ENCODE measurements around the gene ST3GAL4.
"Not testable (repeated sequence)": the region's sequence is repeated elsewhere in the genome, so short reads cannot be mapped to it uniquely, and the experiment has no call there.

ST3GAL4 gene

GRCh38 chr11:126365508-126365907 lies 10.0 kb downstream of the ST3GAL4 start:
- H3K4me1 ChIP-seq (ENCODE audit: control insufficient read depth, insufficient read depth, low read length): peaks cover 10% of the 10 kb centered on the region
- not testable (repeated sequence) for H3K9me3 ChIP-seq (ENCODE audit: control insufficient read depth, insufficient read depth, low read length); H3K27ac ChIP-seq (ENCODE audit: low read length); H3K36me3 ChIP-seq (ENCODE audit: control insufficient read depth, insufficient read depth, low read length); DNase-seq (ENCODE audit: low read depth, low spot score); H3K4me3 ChIP-seq (ENCODE audit: low read length); H3K27me3 ChIP-seq (ENCODE audit: control insufficient read depth, insufficient read depth, low read length)
- no CpG with 5 or more reads among the region's 5 CpGs for WGBS (ENCODE audit: insufficient coverage, insufficient read length)

DNA sequence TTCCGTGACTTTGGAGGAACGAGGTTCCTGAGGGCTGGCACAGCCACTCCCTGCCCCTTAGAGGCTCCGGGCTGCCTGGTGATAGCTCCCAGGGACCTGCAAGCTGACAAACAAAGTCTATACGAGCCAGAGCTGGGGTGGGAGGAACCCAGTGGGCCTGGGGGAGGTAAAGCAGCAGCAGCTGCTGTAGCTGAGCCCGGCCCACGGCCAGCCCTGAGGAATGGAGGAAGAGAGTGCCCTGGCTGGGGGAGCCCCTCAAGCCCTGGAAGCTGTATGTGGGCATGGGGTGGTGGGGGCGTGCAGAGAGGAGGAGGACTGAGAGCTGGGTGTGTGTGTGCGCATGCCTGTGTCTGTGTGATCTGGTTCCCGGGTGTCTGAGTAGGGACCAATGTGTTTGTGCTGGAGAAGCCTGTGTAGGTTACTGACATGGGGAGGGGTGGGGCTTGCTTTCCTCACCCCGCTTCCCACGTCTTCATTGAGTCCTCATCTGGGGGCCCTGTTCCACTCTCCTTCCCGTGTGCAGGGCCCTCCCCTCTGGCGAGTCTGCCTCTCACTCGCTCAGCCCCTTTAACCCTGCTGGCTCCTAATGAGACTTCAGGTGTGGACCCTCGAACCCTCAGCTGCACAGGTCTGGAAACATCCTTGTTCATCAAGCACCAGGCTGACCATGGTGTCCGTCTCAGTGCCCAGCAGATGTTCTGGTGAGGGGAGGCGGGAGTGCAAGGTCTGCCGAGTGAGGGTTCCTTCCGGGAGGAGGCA lies 10.8 kb downstream of the ST3GAL4 start:
- no peak overlapping the region for H3K27ac ChIP-seq (ENCODE audit: low read length)
- no peak for DNase-seq (ENCODE audit: low read depth, low spot score)
- H3K4me1 ChIP-seq (ENCODE audit: control insufficient read depth, insufficient read depth, low read length): peaks cover 10% of the 10 kb centered on the region
- H3K4me3 ChIP-seq (ENCODE audit: low read length): no peak overlapping the region
- WGBS (ENCODE audit: insufficient coverage, insufficient read length): no CpG with 5 or more reads among the region's 19 CpGs
- H3K9me3 ChIP-seq (ENCODE audit: control insufficient read depth, insufficient read depth, low read length): no peaks in the 10 kb centered on the region
- no peaks in the 10 kb centered on the region for H3K27me3 ChIP-seq (ENCODE audit: control insufficient read depth, insufficient read depth, low read length)
- no peaks in the 10 kb centered on the region for H3K36me3 ChIP-seq (ENCODE audit: control insufficient read depth, insufficient read depth, low read length)

- WGBS (ENCODE audit: insufficient coverage, insufficient read length): no CpG with 5 or more reads among the region's 14 CpGs
- H3K27ac ChIP-seq (ENCODE audit: low read length); H3K36me3 ChIP-seq (ENCODE audit: control insufficient read depth, insufficient read depth, low read length); H3K27me3 ChIP-seq (ENCODE audit: control insufficient read depth, insufficient read depth, low read length); DNase-seq (ENCODE audit: low read depth, low spot score); H3K9me3 ChIP-seq (ENCODE audit: control insufficient read depth, insufficient read depth, low read length); H3K4me3 ChIP-seq (ENCODE audit: low read length): not testable (repeated sequence)
- peaks cover 10% of the 10 kb centered on the region for H3K4me1 ChIP-seq (ENCODE audit: control insufficient read depth, insufficient read depth, low read length)
These were observed 11.6 kb downstream of the ST3GAL4 start for GRCh38 chr11:126366823-126367654.

- H3K4me3 ChIP-seq (ENCODE audit: low read length); H3K9me3 ChIP-seq (ENCODE audit: control insufficient read depth, insufficient read depth, low read length); H3K27me3 ChIP-seq (ENCODE audit: control insufficient read depth, insufficient read depth, low read length); DNase-seq (ENCODE audit: low read depth, low spot score); H3K27ac ChIP-seq (ENCODE audit: low read length); H3K36me3 ChIP-seq (ENCODE audit: control insufficient read depth, insufficient read depth, low read length): not testable (repeated sequence)
- peaks cover 10% of the 10 kb centered on the region for H3K4me1 ChIP-seq (ENCODE audit: control insufficient read depth, insufficient read depth, low read length)
- WGBS (ENCODE audit: insufficient coverage, insufficient read length): no CpG with 5 or more reads among the region's 5 CpGs
These were observed 12.3 kb downstream of the ST3GAL4 start for GRCh38 chr11:126367806-126368205.

GRCh38 chr11:126368336-126369119 lies 13.0 kb downstream of the ST3GAL4 start:
- not testable (repeated sequence) for H3K36me3 ChIP-seq (ENCODE audit: control insufficient read depth, insufficient read depth, low read length); H3K27me3 ChIP-seq (ENCODE audit: control insufficient read depth, insufficient read depth, low read length); DNase-seq (ENCODE audit: low read depth, low spot score); H3K9me3 ChIP-seq (ENCODE audit: control insufficient read depth, insufficient read depth, low read length); H3K4me3 ChIP-seq (ENCODE audit: low read length); H3K27ac ChIP-seq (ENCODE audit: low read length)
- H3K4me1 ChIP-seq (ENCODE audit: control insufficient read depth, insufficient read depth, low read length): peaks cover 10% of the 10 kb centered on the region
- WGBS (ENCODE audit: insufficient coverage, insufficient read length): no CpG with 5 or more reads among the region's 11 CpGs

GRCh38 chr11:126370016-126370415 lies 14.5 kb downstream of the ST3GAL4 start:
- Histone ChIP-seq H3K36me3 (ENCODE audit: control insufficient read depth, insufficient read depth, low read length) (no peaks in the 10 kb centered on the region), H3K27ac (ENCODE audit: low read length) (no peak overlapping the region), H3K9me3 (ENCODE audit: control insufficient read depth, insufficient read depth, low read length) (no peaks in the 10 kb centered on the region), H3K27me3 (ENCODE audit: control insufficient read depth, insufficient read depth, low read length) (no peaks in the 10 kb centered on the region), H3K4me1 (ENCODE audit: control insufficient read depth, insufficient read depth, low read length) (peaks cover 8% of the 10 kb centered on the region), H3K4me3 (ENCODE audit: low read length) (no peak overlapping the region)
- no peak for DNase-seq (ENCODE audit: low read depth, low spot score)
- no CpG with 5 or more reads among the region's 3 CpGs for WGBS (ENCODE audit: insufficient coverage, insufficient read length)

GRCh38 chr11:126371595-126371994 lies 16.1 kb downstream of the ST3GAL4 start:
- no peak overlapping the region for H3K4me3 ChIP-seq (ENCODE audit: low read length)
- no peaks in the 10 kb centered on the region for H3K36me3 ChIP-seq (ENCODE audit: control insufficient read depth, insufficient read depth, low read length)
- no CpG with 5 or more reads among the region's 7 CpGs for WGBS (ENCODE audit: insufficient coverage, insufficient read length)
- DNase-seq (ENCODE audit: low read depth, low spot score): no peak
- peaks cover 6% of the 10 kb centered on the region for H3K4me1 ChIP-seq (ENCODE audit: control insufficient read depth, insufficient read depth, low read length)
- no peaks in the 10 kb centered on the region for H3K27me3 ChIP-seq (ENCODE audit: control insufficient read depth, insufficient read depth, low read length)
- no peak overlapping the region for H3K27ac ChIP-seq (ENCODE audit: low read length)
- H3K9me3 ChIP-seq (ENCODE audit: control insufficient read depth, insufficient read depth, low read length): no peaks in the 10 kb centered on the region

GRCh38 chr11:126373389-126374066 lies 18.0 kb downstream of the ST3GAL4 start:
- not testable (repeated sequence) for H3K9me3 ChIP-seq (ENCODE audit: control insufficient read depth, insufficient read depth, low read length); H3K4me1 ChIP-seq (ENCODE audit: control insufficient read depth, insufficient read depth, low read length); DNase-seq (ENCODE audit: low read depth, low spot score); H3K27me3 ChIP-seq (ENCODE audit: control insufficient read depth, insufficient read depth, low read length); H3K36me3 ChIP-seq (ENCODE audit: control insufficient read depth, insufficient read depth, low read length); H3K27ac ChIP-seq (ENCODE audit: low read length); H3K4me3 ChIP-seq (ENCODE audit: low read length)
- no CpG with 5 or more reads among the region's 12 CpGs for WGBS (ENCODE audit: insufficient coverage, insufficient read length)

GRCh38 chr11:126374562-126375300 lies 19.2 kb downstream of the ST3GAL4 start:
- no CpG with 5 or more reads among the region's 28 CpGs for WGBS (ENCODE audit: insufficient coverage, insufficient read length)
- DNase-seq (ENCODE audit: low read depth, low spot score): not testable (repeated sequence)

More at GRCh38 chr11:126374562-126375300, 19.2 kb downstream of the ST3GAL4 start:
- not testable (repeated sequence) for H3K27ac ChIP-seq (ENCODE audit: low read length); H3K36me3 ChIP-seq (ENCODE audit: control insufficient read depth, insufficient read depth, low read length); H3K9me3 ChIP-seq (ENCODE audit: control insufficient read depth, insufficient read depth, low read length); H3K27me3 ChIP-seq (ENCODE audit: control insufficient read depth, insufficient read depth, low read length); H3K4me3 ChIP-seq (ENCODE audit: low read length); H3K4me1 ChIP-seq (ENCODE audit: control insufficient read depth, insufficient read depth, low read length)
